Testis (tissue), 3 donors: ENCODE measurements around the gene TTLL8. TPM values are rescaled to one million over a fixed set of nuclear protein-coding genes. Genes with fewer than 3 reads are reported as not detected.
A peak's percentile ranks its signal among the peaks of the same experiment; 100 is the strongest.

Experiments
- DNase-seq: peaks from one replicate; pipeline ENCODE4 v3.0.0-alpha.2; 2019
- H3K27ac ChIP-seq, 2 donors: fragments of 200-600 bp; sonication (generic); one replicate each; pipeline ENCODE4 v1.5.1; 2019
- H3K27me3 ChIP-seq: fragments of 200-600 bp; sonication (generic); one replicate; pipeline ENCODE4 v1.5.1; 2019
- H3K36me3 ChIP-seq: fragments of 200-600 bp; sonication (generic); one replicate; pipeline ENCODE4 v1.5.1; 2017; ENCODE audit warnings: low read depth; ENCODE audit errors: missing control alignments
- H3K4me1 ChIP-seq: fragments of 200-600 bp; sonication (generic); one replicate; pipeline ENCODE4 v1.5.1; 2019
- H3K4me3 ChIP-seq, 2 donors: fragments of 200-600 bp; sonication (generic); one replicate each; pipeline ENCODE4 v1.5.1; 2017 to 2019
- H3K9me3 ChIP-seq: fragments of 200-600 bp; sonication (generic); one replicate; pipeline ENCODE4 v1.5.1; 2017
- CTCF ChIP-seq, 3 experiments: fragments of 450-650 bp in 2 of 3; fragments of 200-600 bp in 1 of 3; sonication (generic) in 1 of 3; IDR thresholded peaks; one replicate each; pipeline ENCODE4 v1.5.1; 2016 to 2019; ENCODE audit warnings: antibody characterized with exemption in 3 of 3, mild to moderate bottlenecking in 2 of 3, moderate library complexity in 1 of 3
- POLR2A ChIP-seq: fragments of 450-650 bp; IDR thresholded peaks from one replicate; pipeline ENCODE4 v1.6.1; 2017; ENCODE audit warnings: antibody characterized with exemption, mild to moderate bottlenecking, moderate library complexity
- WGBS, 2 donors: methylation state at CpG; one replicate each; pipeline ENCODE4 v1.1.5; 2018; 5-methylcytosine and 5-hydroxymethylcytosine counted together
- intact Hi-C: fragments of 100-400 bp; cut with DNase I; formaldehyde crosslinking; loops from one replicate; pipeline ENCODE4 v1.15.1; 2023; ENCODE audit warnings: low total_unique reads
- polyA plus RNA-seq: library from polyadenylated mRNA; stranded (reverse); fragments of 350-450 nt; fragmentation: Illumina TruSeq; extraction: RNeasy Lipid Tissue Mini Kit (QIAGEN cat#74804); gene quantifications from one replicate; pipeline ENCODE4 v1.2.3, GENCODE V29; 2014; ENCODE audit warnings: low read depth, low replicate concordance; ENCODE audit not compliant: insufficient read depth
- total RNA-seq, 2 donors: library from RNA; depleted of rRNA; stranded (reverse); fragments of >200 nt; gene quantifications; one replicate each; pipeline ENCODE4 v1.2.3, GENCODE V29; 2016

The TTLL8 gene
- total and polyA plus RNA-seq, 3 donors from 2014 or later: 5.1 to 11.9 (median 11.3) TPM

- no peak for DNase-seq
- Histone ChIP-seq H3K9me3 (no peaks in the 10 kb centered on the region), H3K27me3 (no peaks in the 10 kb centered on the region), H3K36me3 (no peaks in the 10 kb centered on the region), H3K4me3 (no peak overlapping the region), H3K27ac (peak overlapping the region in 1 of 2 donors; percentile 59), H3K4me1 (peaks cover 49% of the 10 kb centered on the region)
- WGBS, 2 donors: 72 to 80% methylated on average over 3 to 8 of the region's 8 CpGs
- no peak for TF ChIP-seq POLR2A
- intact Hi-C loops: no loop called here
These were observed 88.2 kb downstream of the TTLL8 start for GRCh38 chr22:49969751-49970527.

- Histone ChIP-seq H3K36me3 (no peaks in the 10 kb centered on the region), H3K4me1 (peaks cover 57% of the 10 kb centered on the region), H3K27ac (peak overlapping the region in 1 of 2 donors; percentile 59), H3K27me3 (no peaks in the 10 kb centered on the region), H3K4me3 (no peak overlapping the region), H3K9me3 (no peaks in the 10 kb centered on the region)
- DNase-seq: no peak
- WGBS, 2 donors: 84 to 98% methylated on average over 3 to 15 of the region's 16 CpGs
- intact Hi-C loops: no loop called here
- no peak for TF ChIP-seq CTCF (IDR thresholded peaks at IDR 0.05)
- TF ChIP-seq POLR2A: no peak
These were observed 89.1 kb downstream of the TTLL8 start for GRCh38 chr22:49968831-49969661.

Other genes with a start within 250 kb of the TTLL8 start
- 100 to 1,000 TPM; 113 to 122 TPM for gene BRD1, start 230.4 kb downstream of the TTLL8 start, total RNA-seq
- gene BRD1, start 230.4 kb downstream of the TTLL8 start, polyA plus RNA-seq: 114 TPM
- 10 to 100 TPM; 17.2 to 18.2 TPM for gene ZBED4, start 204.5 kb downstream of the TTLL8 start, total RNA-seq
- 9.1 TPM for gene ZBED4, start 204.5 kb downstream of the TTLL8 start, polyA plus RNA-seq
- 10 to 100 TPM; 11.9 to 18.3 TPM for gene ALG12, start 139.9 kb downstream of the TTLL8 start, total RNA-seq
- 10.6 TPM for gene ALG12, start 139.9 kb downstream of the TTLL8 start, polyA plus RNA-seq
- gene CRELD2, start 139.7 kb downstream of the TTLL8 start, total RNA-seq: 10 to 100 TPM; 57.9 to 64.2 TPM
- 58.3 TPM for gene CRELD2, start 139.7 kb downstream of the TTLL8 start, polyA plus RNA-seq
- gene PIM3, start 97.5 kb downstream of the TTLL8 start, total RNA-seq: 10 to 100 TPM; 68.2 to 89.9 TPM
- gene PIM3, start 97.5 kb downstream of the TTLL8 start, polyA plus RNA-seq: 50.8 TPM
- gene IL17REL, start 45.5 kb downstream of the TTLL8 start, total RNA-seq: under 1 TPM; 0.25 to 0.55 TPM
- 0.30 TPM for gene IL17REL, start 45.5 kb downstream of the TTLL8 start, polyA plus RNA-seq
- 1 to 10 TPM; 1.3 to 1.5 TPM for gene MLC1, start 27.1 kb upstream of the TTLL8 start, total RNA-seq
- 1.3 TPM for gene MLC1, start 27.1 kb upstream of the TTLL8 start, polyA plus RNA-seq
- gene MOV10L1, start 31.7 kb upstream of the TTLL8 start, total RNA-seq: 10 to 100 TPM; 48.4 to 62.4 TPM
- 73.3 TPM for gene MOV10L1, start 31.7 kb upstream of the TTLL8 start, polyA plus RNA-seq
- 1 to 10 TPM; 5.3 to 6.3 TPM for gene PANX2, start 112.4 kb upstream of the TTLL8 start, total RNA-seq
- 2.0 TPM for gene PANX2, start 112.4 kb upstream of the TTLL8 start, polyA plus RNA-seq
- gene TRABD, start 127.6 kb upstream of the TTLL8 start, total RNA-seq: 10 to 100 TPM; 38.7 to 45.3 TPM
- gene TRABD, start 127.6 kb upstream of the TTLL8 start, polyA plus RNA-seq: 23.7 TPM
- gene SELENOO, start 142.7 kb upstream of the TTLL8 start, total RNA-seq: 10 to 100 TPM; 57.9 to 66.8 TPM
- gene SELENOO, start 142.7 kb upstream of the TTLL8 start, polyA plus RNA-seq: 20.8 TPM
- 100 to 1,000 TPM; 136 to 143 TPM for gene TUBGCP6, start 186.7 kb upstream of the TTLL8 start, total RNA-seq
- gene TUBGCP6, start 186.7 kb upstream of the TTLL8 start, polyA plus RNA-seq: 40.2 TPM
- 10 to 100 TPM; 32.1 to 33.1 TPM for gene HDAC10, start 193.0 kb upstream of the TTLL8 start, total RNA-seq
- 13.5 TPM for gene HDAC10, start 193.0 kb upstream of the TTLL8 start, polyA plus RNA-seq
- gene MAPK12, start 203.4 kb upstream of the TTLL8 start, total RNA-seq: 10 to 100 TPM; 22.3 to 25.1 TPM
- 9.1 TPM for gene MAPK12, start 203.4 kb upstream of the TTLL8 start, polyA plus RNA-seq
- 10 to 100 TPM in 1 of 2 donors, 1 to 10 TPM in 1; 8.3 to 10.7 TPM for gene MAPK11, start 212.1 kb upstream of the TTLL8 start, total RNA-seq
- gene MAPK11, start 212.1 kb upstream of the TTLL8 start, polyA plus RNA-seq: 6.4 TPM
- gene PLXNB2, start 249.3 kb upstream of the TTLL8 start, total RNA-seq: 100 to 1,000 TPM; 219 to 243 TPM
- 98.0 TPM for gene PLXNB2, start 249.3 kb upstream of the TTLL8 start, polyA plus RNA-seq